Neural progenitor cell (in vitro differentiated cells): ENCODE results near the gene DNASE2. TPM values are rescaled to one million over a fixed set of nuclear protein-coding genes. Genes with fewer than 3 reads are reported as not detected.

Experiments
- DNase-seq: peaks from one replicate; pipeline ENCODE4 v3.0.0-alpha.2; 2016; ENCODE audit warnings: low spot score
- H2AFZ ChIP-seq: fragments of 200-600 bp; sonication (generic); replicated peaks from 2 replicates; pipeline ENCODE4 v1.6.1; 2016; ENCODE audit warnings: antibody characterized with exemption
- H3F3A ChIP-seq: fragments of 200-600 bp; sonication (generic); 2 replicates; pipeline ENCODE4 v1.6.1; 2016; ENCODE audit warnings: antibody characterized with exemption, low read depth
- H3K27ac ChIP-seq: fragments of 200-600 bp; sonication (generic); 2 replicates; pipeline ENCODE4 v1.5.1; 2016; ENCODE audit warnings: mild to moderate bottlenecking
- H3K27me3 ChIP-seq: fragments of 200-600 bp; sonication (generic); 2 replicates; pipeline ENCODE4 v1.6.1; 2016; ENCODE audit warnings: mild to moderate bottlenecking, moderate library complexity
- H3K36me3 ChIP-seq: fragments of 200-600 bp; sonication (generic); 2 replicates; pipeline ENCODE4 v1.5.1; 2016
- H3K4me1 ChIP-seq: fragments of 200-600 bp; sonication (generic); 2 replicates; pipeline ENCODE4 v1.6.1; 2016; ENCODE audit warnings: mixed run types
- H3K4me2 ChIP-seq: fragments of 200-600 bp; sonication (generic); 2 replicates; pipeline ENCODE4 v1.6.1; 2016
- H3K4me3 ChIP-seq: fragments of 200-600 bp; sonication (generic); 2 replicates; pipeline ENCODE4 v1.5.1; 2016
- H3K79me2 ChIP-seq: fragments of 200-600 bp; sonication (generic); 2 replicates; pipeline ENCODE4 v1.6.1; 2016; ENCODE audit warnings: low read depth
- H3K9ac ChIP-seq: fragments of 200-600 bp; sonication (generic); 2 replicates; pipeline ENCODE4 v1.6.1; 2016
- H3K9me3 ChIP-seq: fragments of 200-600 bp; sonication (generic); 2 replicates; pipeline ENCODE4 v1.5.1; 2016; ENCODE audit warnings: low read depth
- H4K20me1 ChIP-seq: fragments of 200-600 bp; sonication (generic); 2 replicates; pipeline ENCODE4 v1.6.1; 2016; ENCODE audit warnings: low read depth
- H3K27ac Mint-ChIP-seq: 3 replicates; pipeline ENCODE4 v1.8.0; 2021; ENCODE audit warnings: mixed read lengths
- H3K27me3 Mint-ChIP-seq: 2 replicates; pipeline ENCODE4 v1.8.0; 2022; ENCODE audit warnings: low read depth, mild to moderate bottlenecking, inconsistent platforms, moderate library complexity, mixed read lengths; ENCODE audit not compliant: insufficient read depth
- H3K36me3 Mint-ChIP-seq: 3 replicates; pipeline ENCODE4 v1.8.0; 2021; ENCODE audit warnings: mixed read lengths
- H3K4me1 Mint-ChIP-seq: 3 replicates; pipeline ENCODE4 v1.8.0; 2021; ENCODE audit warnings: mixed read lengths
- H3K4me3 Mint-ChIP-seq: 3 replicates; pipeline ENCODE4 v1.8.0; 2021; ENCODE audit warnings: mild to moderate bottlenecking, moderate library complexity, mixed read lengths
- H3K9me3 Mint-ChIP-seq: 3 replicates; pipeline ENCODE4 v1.8.0; 2020; ENCODE audit warnings: mixed read lengths
- EZH2 ChIP-seq: fragments of 200-600 bp; sonication (generic); IDR thresholded peaks from 2 replicates; pipeline ENCODE4 v1.6.1; 2017; ENCODE audit warnings: antibody characterized with exemption, mild to moderate bottlenecking, moderate library complexity
- EZH2phosphoT487 ChIP-seq: fragments of 200-600 bp; sonication (generic); IDR thresholded peaks from 2 replicates; pipeline ENCODE4 v1.6.1; 2017; ENCODE audit warnings: antibody characterized with exemption
- total RNA-seq: library from RNA; depleted of rRNA; stranded (reverse); fragments of >200 nt; gene quantifications from 2 replicates; pipeline ENCODE4 v1.2.3, GENCODE V29; 2015; ENCODE audit warnings: low replicate concordance
- TF ChIP-seq, protein P1 (sequence below): fragments of 200-600 bp; sonication (generic); IDR thresholded peaks from 2 replicates; pipeline ENCODE4 v1.5.1; 2017; ENCODE audit warnings: antibody characterized with exemption, mild to moderate bottlenecking

The DNASE2 gene
- total RNA-seq, 1 donor from 2014 or later: 8.7 TPM

DNA sequence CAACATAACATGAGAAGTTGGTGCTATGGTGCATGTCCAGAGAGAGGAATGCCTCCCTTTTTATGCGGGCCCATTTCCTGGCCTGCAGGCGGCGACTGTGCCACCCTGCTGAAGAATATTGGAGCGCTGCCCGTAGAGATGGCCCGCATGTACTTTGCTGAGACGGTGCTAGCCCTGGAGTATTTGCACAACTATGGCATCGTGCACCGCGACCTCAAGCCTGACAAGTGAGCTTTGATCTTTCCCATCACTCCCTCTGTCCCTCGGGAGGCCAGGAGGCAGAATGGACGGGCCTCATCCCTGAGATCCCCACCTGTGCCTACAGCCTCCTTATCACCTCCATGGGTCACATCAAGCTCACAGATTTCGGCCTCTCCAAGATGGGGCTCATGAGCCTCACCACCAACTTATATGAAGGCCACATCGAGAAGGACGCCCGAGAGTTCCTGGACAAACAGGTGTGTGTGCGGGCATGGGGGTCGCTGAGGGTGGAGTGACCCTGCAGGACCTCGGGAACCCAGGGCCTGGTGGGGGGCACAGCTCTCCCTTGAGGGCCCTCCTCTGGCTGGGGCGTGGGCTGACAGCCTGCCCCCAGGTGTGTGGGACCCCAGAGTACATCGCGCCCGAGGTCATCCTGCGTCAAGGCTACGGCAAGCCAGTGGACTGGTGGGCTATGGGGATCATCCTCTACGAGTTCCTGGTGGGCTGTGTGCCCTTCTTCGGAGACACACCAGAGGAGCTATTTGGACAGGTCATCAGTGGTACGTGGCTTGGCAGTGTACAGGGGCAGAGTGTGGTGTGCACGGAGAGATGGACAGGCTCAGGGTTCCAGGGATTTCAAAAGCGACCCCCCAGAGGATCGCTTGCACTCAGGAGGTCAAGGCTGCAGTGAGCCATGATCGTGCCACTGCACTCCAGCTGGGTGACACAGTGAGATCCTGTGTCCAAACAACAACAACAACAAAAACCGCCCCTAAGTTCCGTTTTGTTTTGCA lies 16.2 kb downstream of the DNASE2 start:
- no peak overlapping the region for H3K4me3 Mint-ChIP-seq
- Histone ChIP-seq H3K36me3 (no peaks in the 10 kb centered on the region), H3K9ac (no peak overlapping the region)

GRCh38 chr19:12864143-12864542 lies 17.1 kb downstream of the DNASE2 start:
- H3K4me1 ChIP-seq: peaks cover 5% of the 10 kb centered on the region
- no peak overlapping the region for H3K4me3 Mint-ChIP-seq
- H3K27me3 Mint-ChIP-seq: peaks cover 7% of the 10 kb centered on the region
- H3K36me3 Mint-ChIP-seq: peaks cover 9% of the 10 kb centered on the region
- H3K4me1 Mint-ChIP-seq: peaks cover 9% of the 10 kb centered on the region
- no peaks in the 10 kb centered on the region for H3K36me3 ChIP-seq
- no peaks in the 10 kb centered on the region for H4K20me1 ChIP-seq
- H3K27ac ChIP-seq: no peak overlapping the region
- H3K27ac Mint-ChIP-seq: no peak overlapping the region
- peaks cover 13% of the 10 kb centered on the region for H3F3A ChIP-seq
- H2AFZ ChIP-seq: no peak overlapping the region
- no peaks in the 10 kb centered on the region for H3K27me3 ChIP-seq
- no peak for DNase-seq
- H3K4me2 ChIP-seq: no peak overlapping the region
- H3K79me2 ChIP-seq: no peaks in the 10 kb centered on the region
- no peak overlapping the region for H3K4me3 ChIP-seq
- no peaks in the 10 kb centered on the region for H3K9me3 ChIP-seq
- TF ChIP-seq, protein P1, sequence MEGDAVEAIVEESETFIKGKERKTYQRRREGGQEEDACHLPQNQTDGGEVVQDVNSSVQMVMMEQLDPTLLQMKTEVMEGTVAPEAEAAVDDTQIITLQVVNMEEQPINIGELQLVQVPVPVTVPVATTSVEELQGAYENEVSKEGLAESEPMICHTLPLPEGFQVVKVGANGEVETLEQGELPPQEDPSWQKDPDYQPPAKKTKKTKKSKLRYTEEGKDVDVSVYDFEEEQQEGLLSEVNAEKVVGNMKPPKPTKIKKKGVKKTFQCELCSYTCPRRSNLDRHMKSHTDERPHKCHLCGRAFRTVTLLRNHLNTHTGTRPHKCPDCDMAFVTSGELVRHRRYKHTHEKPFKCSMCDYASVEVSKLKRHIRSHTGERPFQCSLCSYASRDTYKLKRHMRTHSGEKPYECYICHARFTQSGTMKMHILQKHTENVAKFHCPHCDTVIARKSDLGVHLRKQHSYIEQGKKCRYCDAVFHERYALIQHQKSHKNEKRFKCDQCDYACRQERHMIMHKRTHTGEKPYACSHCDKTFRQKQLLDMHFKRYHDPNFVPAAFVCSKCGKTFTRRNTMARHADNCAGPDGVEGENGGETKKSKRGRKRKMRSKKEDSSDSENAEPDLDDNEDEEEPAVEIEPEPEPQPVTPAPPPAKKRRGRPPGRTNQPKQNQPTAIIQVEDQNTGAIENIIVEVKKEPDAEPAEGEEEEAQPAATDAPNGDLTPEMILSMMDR: no peak
- no peak for TF ChIP-seq EZH2
- TF ChIP-seq EZH2phosphoT487: no peak
- H3K9me3 Mint-ChIP-seq: no peaks in the 10 kb centered on the region
- no peak overlapping the region for H3K9ac ChIP-seq

More for the DNA sequence above, 16.2 kb downstream of the DNASE2 start:
- TF ChIP-seq EZH2 (no peak), EZH2phosphoT487 (no peak)
- TF ChIP-seq, protein P1: no peak
- Histone ChIP-seq H4K20me1 (no peaks in the 10 kb centered on the region), H3K27ac (no peak overlapping the region), H3K9me3 (no peaks in the 10 kb centered on the region), H3K4me2 (no peak overlapping the region), H3K27me3 (no peaks in the 10 kb centered on the region), H2AFZ (no peak overlapping the region), H3K4me1 (peaks cover 5% of the 10 kb centered on the region), H3F3A (peaks cover 13% of the 10 kb centered on the region), H3K4me3 (no peak overlapping the region), H3K79me2 (no peaks in the 10 kb centered on the region)
- H3K4me1 Mint-ChIP-seq: peaks cover 9% of the 10 kb centered on the region
- DNase-seq: no peak
- H3K9me3 Mint-ChIP-seq: no peaks in the 10 kb centered on the region
- H3K27ac Mint-ChIP-seq: no peak overlapping the region
- peaks cover 11% of the 10 kb centered on the region for H3K36me3 Mint-ChIP-seq
- peaks cover 7% of the 10 kb centered on the region for H3K27me3 Mint-ChIP-seq

- no peak overlapping the region for H3K4me3 Mint-ChIP-seq
- H3K9me3 Mint-ChIP-seq: no peaks in the 10 kb centered on the region
- Histone ChIP-seq H3K36me3 (no peaks in the 10 kb centered on the region), H3K27ac (no peak overlapping the region), H3K27me3 (no peaks in the 10 kb centered on the region), H3K4me3 (no peak overlapping the region), H3F3A (peaks cover 3% of the 10 kb centered on the region), H3K9me3 (no peaks in the 10 kb centered on the region), H3K9ac (no peak overlapping the region), H3K4me2 (no peak overlapping the region), H3K79me2 (no peaks in the 10 kb centered on the region), H4K20me1 (no peaks in the 10 kb centered on the region), H2AFZ (no peak overlapping the region), H3K4me1 (no peaks in the 10 kb centered on the region)
- H3K4me1 Mint-ChIP-seq: no peaks in the 10 kb centered on the region
- peaks cover 2% of the 10 kb centered on the region for H3K27me3 Mint-ChIP-seq
- DNase-seq: no peak
- no peak for TF ChIP-seq EZH2
- TF ChIP-seq EZH2phosphoT487: no peak
- TF ChIP-seq, protein P1: no peak
- H3K27ac Mint-ChIP-seq: no peak overlapping the region
- peaks cover 14% of the 10 kb centered on the region for H3K36me3 Mint-ChIP-seq
Observed at GRCh38 chr19:12859546-12859945, 21.7 kb downstream of the DNASE2 start.
